ENCODE measurements around the gene XAB2.

XAB2 gene

GRCh38 chr19:7622933-7623685 is 6.2 kb downstream of the XAB2 start:
- Histone ChIP-seq H3K27ac (no peak overlapping the region), H3K9me3 (ENCODE audit: low read depth, low read length) (no peaks in the 10 kb centered on the region), H3K4me3 (no peak overlapping the region), H3K36me3 (ENCODE audit: insufficient read depth, low read length) (peaks cover 16% of the 10 kb centered on the region; the same call in 1 of the 2 replicates), H3K9ac (ENCODE audit: insufficient read length) (no peak overlapping the region)
- TF ChIP-seq POLR2AphosphoS5 (IDR thresholded peaks at IDR 0.05; ENCODE audit: borderline replicate concordance, low read depth, low read length) (no peak), EZH2 (IDR thresholded peaks at IDR 0.05) (no peak), FOXP2 (optimal IDR thresholded peaks at IDR 0.05; ENCODE audit: control extremely low read depth, extremely low read length, insufficient read depth) (no peak)
- no peak for DNase-seq (ENCODE audit: low read depth, low spot score)

DNA sequence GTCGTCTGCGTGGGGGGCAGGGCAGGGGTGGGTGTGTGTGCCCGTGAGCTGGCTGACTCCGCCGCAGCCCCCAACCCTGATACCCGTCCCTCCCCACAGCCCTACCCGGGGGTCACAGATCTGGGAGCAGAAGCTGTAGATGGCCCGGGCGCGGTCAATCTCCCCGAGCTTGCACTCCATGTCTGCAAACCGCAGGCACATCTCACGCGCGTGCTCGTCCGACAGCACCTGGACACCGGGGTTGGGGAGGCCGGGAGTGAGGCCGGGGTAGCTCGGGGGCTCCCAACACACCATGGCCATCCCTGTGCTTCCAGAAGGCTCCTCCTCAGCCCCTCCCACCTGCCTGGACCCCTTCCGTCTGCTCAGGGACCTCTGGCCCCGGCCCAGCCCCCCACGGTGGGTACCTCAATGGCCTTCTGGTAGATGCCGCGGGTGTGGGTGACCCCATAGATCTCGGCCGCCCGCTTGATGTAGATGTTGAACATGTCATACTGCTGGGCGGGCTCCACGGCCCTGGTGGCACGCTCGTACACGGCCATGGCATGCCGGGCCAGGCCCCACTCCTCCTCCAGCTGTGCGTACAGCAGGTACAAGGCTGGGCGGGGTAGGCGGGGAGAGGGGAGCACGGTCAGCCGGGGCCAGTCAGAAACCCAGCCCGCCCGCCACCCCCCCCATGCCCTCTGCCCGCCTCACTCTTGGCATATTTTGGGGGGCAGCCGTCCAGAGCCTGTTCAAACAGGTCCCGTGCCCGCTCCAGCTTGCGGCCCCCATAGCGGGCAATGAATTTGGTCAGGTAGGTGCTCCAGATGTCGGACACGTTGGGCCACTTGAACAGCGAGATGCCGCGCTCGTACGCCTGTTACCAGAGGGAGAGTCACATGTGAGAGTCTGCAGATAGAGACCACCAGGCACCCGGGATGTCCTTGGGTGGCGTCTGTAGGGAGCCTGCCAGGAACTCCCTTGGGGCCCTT is 8.6 kb downstream of the XAB2 start:
- TF ChIP-seq FOXP2 (optimal IDR thresholded peaks at IDR 0.05; ENCODE audit: control extremely low read depth, extremely low read length, insufficient read depth) (no peak), POLR2AphosphoS5 (IDR thresholded peaks at IDR 0.05; ENCODE audit: borderline replicate concordance, low read depth, low read length) (no peak), EZH2 (IDR thresholded peaks at IDR 0.05) (no peak)
- peaks cover 16% of the 10 kb centered on the region; the same call in 1 of the 2 replicates for H3K36me3 ChIP-seq (ENCODE audit: insufficient read depth, low read length)
- H3K27ac ChIP-seq: no peak overlapping the region

GRCh38 chr19:7619671-7620441 is 9.5 kb downstream of the XAB2 start:
- TF ChIP-seq FOXP2 (optimal IDR thresholded peaks at IDR 0.05; ENCODE audit: control extremely low read depth, extremely low read length, insufficient read depth) (no peak), EZH2 (IDR thresholded peaks at IDR 0.05) (no peak), POLR2AphosphoS5 (IDR thresholded peaks at IDR 0.05; ENCODE audit: borderline replicate concordance, low read depth, low read length) (no peak)

More for the DNA sequence above, 8.6 kb downstream of the XAB2 start:
- no peak overlapping the region for H3K9ac ChIP-seq (ENCODE audit: insufficient read length)
- DNase-seq (ENCODE audit: low read depth, low spot score): no peak
- no peaks in the 10 kb centered on the region for H3K9me3 ChIP-seq (ENCODE audit: low read depth, low read length)
- H3K4me3 ChIP-seq: no peak overlapping the region

GRCh38 chr19:7618771-7619510 is 10.4 kb downstream of the XAB2 start:
- H3K9ac ChIP-seq (ENCODE audit: insufficient read length): no peak overlapping the region
- no peak for TF ChIP-seq POLR2AphosphoS5 (IDR thresholded peaks at IDR 0.05; ENCODE audit: borderline replicate concordance, low read depth, low read length)
- TF ChIP-seq EZH2 (IDR thresholded peaks at IDR 0.05): no peak
- no peak for TF ChIP-seq FOXP2 (optimal IDR thresholded peaks at IDR 0.05; ENCODE audit: control extremely low read depth, extremely low read length, insufficient read depth)
- H3K9me3 ChIP-seq (ENCODE audit: low read depth, low read length): no peaks in the 10 kb centered on the region
- no peak overlapping the region for H3K4me3 ChIP-seq
- DNase-seq (ENCODE audit: low read depth, low spot score): no peak
- no peak overlapping the region for H3K27ac ChIP-seq
- peaks cover 16% of the 10 kb centered on the region; the same call in 1 of the 2 replicates for H3K36me3 ChIP-seq (ENCODE audit: insufficient read depth, low read length)

More at GRCh38 chr19:7619671-7620441, 9.5 kb downstream of the XAB2 start:
- Histone ChIP-seq H3K9ac (ENCODE audit: insufficient read length) (no peak overlapping the region), H3K27ac (no peak overlapping the region), H3K4me3 (no peak overlapping the region), H3K9me3 (ENCODE audit: low read depth, low read length) (no peaks in the 10 kb centered on the region), H3K36me3 (ENCODE audit: insufficient read depth, low read length) (peaks cover 16% of the 10 kb centered on the region; the same call in 1 of the 2 replicates)
- DNase-seq (ENCODE audit: low read depth, low spot score): no peak

- H3K9me3 ChIP-seq (ENCODE audit: low read depth, low read length): no peaks in the 10 kb centered on the region
- TF ChIP-seq FOXP2 (optimal IDR thresholded peaks at IDR 0.05; ENCODE audit: control extremely low read depth, extremely low read length, insufficient read depth): no peak
- no peak for TF ChIP-seq EZH2 (IDR thresholded peaks at IDR 0.05)
- no peak for TF ChIP-seq POLR2AphosphoS5 (IDR thresholded peaks at IDR 0.05; ENCODE audit: borderline replicate concordance, low read depth, low read length)
- H3K4me3 ChIP-seq: no peak overlapping the region
- H3K27ac ChIP-seq: no peak overlapping the region
- DNase-seq (ENCODE audit: low read depth, low spot score): no peak
- H3K9ac ChIP-seq (ENCODE audit: insufficient read length): no peak overlapping the region
- H3K36me3 ChIP-seq (ENCODE audit: insufficient read depth, low read length): peaks cover 16% of the 10 kb centered on the region; the same call in 1 of the 2 replicates
Observed at GRCh38 chr19:7618348-7618747, 11.0 kb downstream of the XAB2 start.

GRCh38 chr19:7617735-7618134 is 11.6 kb downstream of the XAB2 start:
- DNase-seq (ENCODE audit: low read depth, low spot score): no peak
- no peaks in the 10 kb centered on the region for H3K9me3 ChIP-seq (ENCODE audit: low read depth, low read length)
- no peak overlapping the region for H3K4me3 ChIP-seq
- H3K9ac ChIP-seq (ENCODE audit: insufficient read length): no peak overlapping the region
- H3K27ac ChIP-seq: no peak overlapping the region
- TF ChIP-seq FOXP2 (optimal IDR thresholded peaks at IDR 0.05; ENCODE audit: control extremely low read depth, extremely low read length, insufficient read depth): no peak
- TF ChIP-seq EZH2 (IDR thresholded peaks at IDR 0.05): no peak
- no peak for TF ChIP-seq POLR2AphosphoS5 (IDR thresholded peaks at IDR 0.05; ENCODE audit: borderline replicate concordance, low read depth, low read length)
- peaks cover 11% of the 10 kb centered on the region; the same call in 1 of the 2 replicates for H3K36me3 ChIP-seq (ENCODE audit: insufficient read depth, low read length)

DNA sequence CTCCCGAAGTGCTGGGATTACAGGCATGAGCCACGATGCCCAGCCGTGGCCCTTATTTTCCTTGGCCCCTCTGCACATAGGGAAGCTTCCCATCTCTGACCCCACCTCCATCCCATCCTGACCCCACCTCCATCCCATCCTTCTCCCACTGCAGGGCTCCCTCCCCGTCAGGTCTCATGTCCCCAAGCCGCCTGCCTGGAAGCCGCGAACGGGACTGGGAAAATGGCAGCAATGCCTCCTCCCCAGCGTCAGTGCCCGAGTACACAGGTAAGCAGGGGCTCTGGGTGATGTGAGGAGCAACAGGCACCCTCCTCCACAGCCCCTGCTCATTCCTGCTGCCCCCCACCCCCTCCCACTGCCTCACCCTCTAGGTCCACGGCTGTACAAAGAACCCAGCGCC is 12.2 kb downstream of the XAB2 start:
- no peak for TF ChIP-seq FOXP2 (optimal IDR thresholded peaks at IDR 0.05; ENCODE audit: control extremely low read depth, extremely low read length, insufficient read depth)
- TF ChIP-seq EZH2 (IDR thresholded peaks at IDR 0.05): no peak
- no peak for TF ChIP-seq POLR2AphosphoS5 (IDR thresholded peaks at IDR 0.05; ENCODE audit: borderline replicate concordance, low read depth, low read length)
- H3K27ac ChIP-seq: no peak overlapping the region

More for the DNA sequence above, 12.2 kb downstream of the XAB2 start:
- no peak for DNase-seq (ENCODE audit: low read depth, low spot score)
- H3K36me3 ChIP-seq (ENCODE audit: insufficient read depth, low read length): peaks cover 11% of the 10 kb centered on the region; the same call in 1 of the 2 replicates
- H3K9me3 ChIP-seq (ENCODE audit: low read depth, low read length): no peaks in the 10 kb centered on the region
- H3K9ac ChIP-seq (ENCODE audit: insufficient read length): no peak overlapping the region
- H3K4me3 ChIP-seq: no peak overlapping the region
